HepG2 (cell line): ENCODE measurements around the gene BCAS4. TPM values are rescaled to one million over a fixed set of nuclear protein-coding genes. Genes with fewer than 3 reads are reported as not detected.

ENCODE experiments used
- AKNA ChIP-seq: sonication (generic); formaldehyde crosslinking; IDR thresholded peaks from 2 replicates; pipeline ENCODE4 v1.4.0; 2020; ENCODE audit warnings: missing genetic modification reagents, borderline replicate concordance
- HCFC1 ChIP-seq: fragments of 150-350 bp; IDR thresholded peaks from 2 replicates; pipeline ENCODE4 v1.6.1; 2014; ENCODE audit warnings: low read depth, low read length
- JARID2 ChIP-seq: sonication (generic); formaldehyde crosslinking; IDR thresholded peaks from 2 replicates; pipeline ENCODE4 v1.8.1; 2023; ENCODE audit warnings: missing genetic modification reagents, inconsistent platforms; ENCODE audit not compliant: insufficient replicate concordance
- KDM4B ChIP-seq: sonication (generic); formaldehyde crosslinking; IDR thresholded peaks from 2 replicates; pipeline ENCODE4 v1.4.0; 2020; ENCODE audit warnings: missing genetic modification reagents
- MAFG ChIP-seq: sonication (generic); formaldehyde crosslinking; IDR thresholded peaks from 2 replicates; pipeline ENCODE4 v1.5.1; 2020; ENCODE audit warnings: mild to moderate bottlenecking, missing genetic modification reagents
- NFE2L2 ChIP-seq: fragments of 150-350 bp; IDR thresholded peaks from 2 replicates; pipeline ENCODE4 v1.6.1; 2014; ENCODE audit warnings: low read length
- PTBP1 ChIP-seq: fragments of 200-400 bp; formaldehyde crosslinking; IDR thresholded peaks from 2 replicates; pipeline ENCODE4 v1.6.1; 2018; ENCODE audit warnings: low read length, low read depth; ENCODE audit not compliant: poor library complexity, severe bottlenecking
- RAD21 ChIP-seq: fragments of 450-650 bp; formaldehyde crosslinking; IDR thresholded peaks from 2 replicates; pipeline ENCODE4 v1.5.0; 2020; ENCODE audit warnings: mild to moderate bottlenecking
- RFXANK ChIP-seq: IDR thresholded peaks from 2 replicates; pipeline ENCODE4 v1.6.1; 2016
- TFAP4 ChIP-seq: sonication (generic); IDR thresholded peaks from 2 replicates; pipeline ENCODE4 v1.6.1; 2016; ENCODE audit warnings: low read depth, borderline replicate concordance
- ZNF180 ChIP-seq: sonication (generic); formaldehyde crosslinking; IDR thresholded peaks from 2 replicates; pipeline ENCODE4 v1.4.0; 2020; ENCODE audit warnings: low read depth, missing genetic modification reagents, borderline replicate concordance
- ZNF350 ChIP-seq: sonication (generic); formaldehyde crosslinking; IDR thresholded peaks from 2 replicates; pipeline ENCODE4 v1.4.0; 2020; ENCODE audit warnings: mild to moderate bottlenecking, low read depth, missing genetic modification reagents, borderline replicate concordance
- ZNF724P ChIP-seq: sonication (generic); formaldehyde crosslinking; IDR thresholded peaks from 2 replicates; pipeline ENCODE4 v1.8.0; 2022; ENCODE audit warnings: missing genetic modification reagents, borderline replicate concordance
- ZNF749 ChIP-seq: sonication (generic); formaldehyde crosslinking; IDR thresholded peaks from 2 replicates; pipeline ENCODE4 v1.8.0; 2022; ENCODE audit warnings: mild to moderate bottlenecking, missing genetic modification reagents, moderate library complexity, borderline replicate concordance
- polyA plus RNA-seq, 8 experiments: library from polyadenylated mRNA; depleted of rRNA in 3 of 8; stranded (reverse) in 7 of 8; unstranded in 1 of 8; fragments of >200 nt; fragmentation: Illumina TruSeq in 4 of 8; extraction: Trizol in 4 of 8; gene quantifications; 2 replicates each; pipeline versions ENCODE4 v1.2.1 to v1.2.3, GENCODE V29; 2011 to 2016; ENCODE audit warnings: low read depth in 4 of 8, missing spikeins in 1 of 8, mixed read lengths in 1 of 8; ENCODE audit not compliant: insufficient read depth in 1 of 8
- total RNA-seq, 5 experiments: library from RNA; depleted of rRNA; stranded (reverse); fragments of >200 nt; fragmentation: Illumina TruSeq; extraction: Trizol; gene quantifications; 2 replicates each; pipeline ENCODE4 v1.2.3, GENCODE V29; 2016; ENCODE audit warnings: low read depth in 1 of 5
- TF ChIP-seq, protein P1 (sequence below): IDR thresholded peaks from 2 replicates; pipeline ENCODE4 v1.6.1; 2016; ENCODE audit warnings: low read depth, control low read depth
- TF ChIP-seq, protein P2 (sequence below): sonication (generic); formaldehyde crosslinking; IDR thresholded peaks from 2 replicates; pipeline ENCODE4 v1.9.0; 2021; ENCODE audit warnings: missing genetic modification reagents, borderline replicate concordance
- TF ChIP-seq, protein P3 (sequence below): sonication (generic); formaldehyde crosslinking; IDR thresholded peaks from 2 replicates; pipeline ENCODE4 v1.4.0; 2020; ENCODE audit warnings: missing genetic modification reagents

BCAS4 gene
- total and polyA plus RNA-seq, 2 of the 13 experiments (the other 11 are each of a cell fraction or from before 2014, with no cell fraction given) = 7.2 to 8.0 TPM

GRCh38 chr20:50790651-50791277, 4.1 kb upstream of the BCAS4 start (continued):
- TF ChIP-seq AKNA (CRISPR knock-in tag) = peak; percentile 42; the same call in 1 of the 2 replicates
- TF ChIP-seq HCFC1 = no peak
- TF ChIP-seq ZNF180 (CRISPR knock-in tag) = 0 out of 2 replicates have a peak, but pooled peaks have one; percentile 95
- TF ChIP-seq, protein P1, sequence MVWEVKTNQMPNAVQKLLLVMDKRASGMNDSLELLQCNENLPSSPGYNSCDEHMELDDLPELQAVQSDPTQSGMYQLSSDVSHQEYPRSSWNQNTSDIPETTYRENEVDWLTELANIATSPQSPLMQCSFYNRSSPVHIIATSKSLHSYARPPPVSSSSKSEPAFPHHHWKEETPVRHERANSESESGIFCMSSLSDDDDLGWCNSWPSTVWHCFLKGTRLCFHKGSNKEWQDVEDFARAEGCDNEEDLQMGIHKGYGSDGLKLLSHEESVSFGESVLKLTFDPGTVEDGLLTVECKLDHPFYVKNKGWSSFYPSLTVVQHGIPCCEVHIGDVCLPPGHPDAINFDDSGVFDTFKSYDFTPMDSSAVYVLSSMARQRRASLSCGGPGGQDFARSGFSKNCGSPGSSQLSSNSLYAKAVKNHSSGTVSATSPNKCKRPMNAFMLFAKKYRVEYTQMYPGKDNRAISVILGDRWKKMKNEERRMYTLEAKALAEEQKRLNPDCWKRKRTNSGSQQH (CRISPR knock-in tag) = peak; percentile 73; the same call in 1 of the 2 replicates
- TF ChIP-seq, protein P2, sequence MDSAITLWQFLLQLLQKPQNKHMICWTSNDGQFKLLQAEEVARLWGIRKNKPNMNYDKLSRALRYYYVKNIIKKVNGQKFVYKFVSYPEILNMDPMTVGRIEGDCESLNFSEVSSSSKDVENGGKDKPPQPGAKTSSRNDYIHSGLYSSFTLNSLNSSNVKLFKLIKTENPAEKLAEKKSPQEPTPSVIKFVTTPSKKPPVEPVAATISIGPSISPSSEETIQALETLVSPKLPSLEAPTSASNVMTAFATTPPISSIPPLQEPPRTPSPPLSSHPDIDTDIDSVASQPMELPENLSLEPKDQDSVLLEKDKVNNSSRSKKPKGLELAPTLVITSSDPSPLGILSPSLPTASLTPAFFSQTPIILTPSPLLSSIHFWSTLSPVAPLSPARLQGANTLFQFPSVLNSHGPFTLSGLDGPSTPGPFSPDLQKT (CRISPR knock-in tag) = peak; percentile 86; the same call in 1 of the 2 replicates
- no peak for TF ChIP-seq MAFG (CRISPR knock-in tag)
- TF ChIP-seq TFAP4 = peak; percentile 91
- TF ChIP-seq RAD21 = peak; percentile 90
- TF ChIP-seq, protein P3, sequence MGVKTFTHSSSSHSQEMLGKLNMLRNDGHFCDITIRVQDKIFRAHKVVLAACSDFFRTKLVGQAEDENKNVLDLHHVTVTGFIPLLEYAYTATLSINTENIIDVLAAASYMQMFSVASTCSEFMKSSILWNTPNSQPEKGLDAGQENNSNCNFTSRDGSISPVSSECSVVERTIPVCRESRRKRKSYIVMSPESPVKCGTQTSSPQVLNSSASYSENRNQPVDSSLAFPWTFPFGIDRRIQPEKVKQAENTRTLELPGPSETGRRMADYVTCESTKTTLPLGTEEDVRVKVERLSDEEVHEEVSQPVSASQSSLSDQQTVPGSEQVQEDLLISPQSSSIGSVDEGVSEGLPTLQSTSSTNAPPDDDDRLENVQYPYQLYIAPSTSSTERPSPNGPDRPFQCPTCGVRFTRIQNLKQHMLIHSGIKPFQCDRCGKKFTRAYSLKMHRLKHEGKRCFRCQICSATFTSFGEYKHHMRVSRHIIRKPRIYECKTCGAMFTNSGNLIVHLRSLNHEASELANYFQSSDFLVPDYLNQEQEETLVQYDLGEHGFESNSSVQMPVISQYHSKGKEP = peak; percentile 29; the same call in 1 of the 2 replicates
- TF ChIP-seq ZNF724P (CRISPR knock-in tag) = peak; percentile 91
- peak; percentile 90 for TF ChIP-seq JARID2
- TF ChIP-seq ZNF350 (CRISPR knock-in tag) = peak; percentile 97
- no peak for TF ChIP-seq NFE2L2
- TF ChIP-seq ZNF749 (CRISPR knock-in tag) = no peak
- peak; percentile 98 for TF ChIP-seq KDM4B
- no peak for TF ChIP-seq RFXANK (CRISPR knock-in tag)
- peak; percentile 98 for TF ChIP-seq PTBP1
